SK-N-SH (cell line): ENCODE data around the gene RNASET2.

Experiments
- GABPA ChIP-seq: IDR thresholded peaks from 2 replicates; pipeline ENCODE4 v1.4.0; 2012; ENCODE audit warnings: low read depth, mild to moderate bottlenecking
- POLR2AphosphoS5 ChIP-seq: IDR thresholded peaks from 2 replicates; pipeline ENCODE4 v1.6.1; 2012; ENCODE audit warnings: low read depth, low read length
- RCOR1 ChIP-seq: fragments of 150-350 bp; IDR thresholded peaks from 2 replicates; pipeline ENCODE4 v1.6.1; 2017; ENCODE audit warnings: antibody characterized with exemption, low read length
- RFX5 ChIP-seq: IDR thresholded peaks from 2 replicates; pipeline ENCODE4 v1.6.1; 2012; ENCODE audit warnings: mild to moderate bottlenecking, improper control_type of control experiment, low read length
- TAF1 ChIP-seq: IDR thresholded peaks from 2 replicates; pipeline ENCODE4 v1.6.1; 2012; ENCODE audit warnings: low read depth, mild to moderate bottlenecking, low read length, moderate library complexity, borderline replicate concordance
- TF ChIP-seq, protein P1 (sequence below): fragments of 200-600 bp; sonication (generic); IDR thresholded peaks from 2 replicates; pipeline ENCODE4 v1.6.1; 2017; ENCODE audit warnings: antibody characterized with exemption, mild to moderate bottlenecking, moderate library complexity
- TF ChIP-seq, protein P2 (sequence below): fragments of 150-350 bp; IDR thresholded peaks from 2 replicates; pipeline ENCODE4 v1.6.1; 2017; ENCODE audit warnings: antibody characterized with exemption, low read length, low read depth, borderline replicate concordance

DNA sequence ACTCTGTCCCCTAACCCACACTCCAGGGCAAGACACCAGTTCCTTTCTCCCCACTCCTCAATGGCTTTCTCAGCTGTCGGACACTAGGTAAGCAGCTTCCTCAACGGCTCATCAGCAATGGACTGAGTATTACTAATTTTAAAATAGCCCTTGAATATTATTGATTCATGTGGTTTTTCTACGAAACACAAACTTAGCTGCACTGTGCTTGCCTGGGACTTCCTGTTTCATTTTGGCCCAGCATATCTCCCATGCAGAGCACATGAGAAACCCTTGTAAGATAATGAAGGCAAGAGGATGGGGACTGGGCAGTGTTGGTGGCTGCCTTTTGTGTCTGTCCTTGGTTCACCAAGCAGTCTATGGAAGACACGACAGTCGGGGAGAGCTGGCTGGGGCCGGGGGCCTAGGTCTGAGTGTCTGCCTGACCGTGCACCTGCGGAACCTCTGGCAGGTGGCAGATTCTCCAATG lies 48.9 kb downstream of the RNASET2 start:
- TF ChIP-seq, protein P1, sequence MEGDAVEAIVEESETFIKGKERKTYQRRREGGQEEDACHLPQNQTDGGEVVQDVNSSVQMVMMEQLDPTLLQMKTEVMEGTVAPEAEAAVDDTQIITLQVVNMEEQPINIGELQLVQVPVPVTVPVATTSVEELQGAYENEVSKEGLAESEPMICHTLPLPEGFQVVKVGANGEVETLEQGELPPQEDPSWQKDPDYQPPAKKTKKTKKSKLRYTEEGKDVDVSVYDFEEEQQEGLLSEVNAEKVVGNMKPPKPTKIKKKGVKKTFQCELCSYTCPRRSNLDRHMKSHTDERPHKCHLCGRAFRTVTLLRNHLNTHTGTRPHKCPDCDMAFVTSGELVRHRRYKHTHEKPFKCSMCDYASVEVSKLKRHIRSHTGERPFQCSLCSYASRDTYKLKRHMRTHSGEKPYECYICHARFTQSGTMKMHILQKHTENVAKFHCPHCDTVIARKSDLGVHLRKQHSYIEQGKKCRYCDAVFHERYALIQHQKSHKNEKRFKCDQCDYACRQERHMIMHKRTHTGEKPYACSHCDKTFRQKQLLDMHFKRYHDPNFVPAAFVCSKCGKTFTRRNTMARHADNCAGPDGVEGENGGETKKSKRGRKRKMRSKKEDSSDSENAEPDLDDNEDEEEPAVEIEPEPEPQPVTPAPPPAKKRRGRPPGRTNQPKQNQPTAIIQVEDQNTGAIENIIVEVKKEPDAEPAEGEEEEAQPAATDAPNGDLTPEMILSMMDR = no peak
- TF ChIP-seq GABPA (no peak), POLR2AphosphoS5 (no peak), RCOR1 (no peak), RFX5 (no peak), TAF1 (no peak)
- TF ChIP-seq, protein P2, sequence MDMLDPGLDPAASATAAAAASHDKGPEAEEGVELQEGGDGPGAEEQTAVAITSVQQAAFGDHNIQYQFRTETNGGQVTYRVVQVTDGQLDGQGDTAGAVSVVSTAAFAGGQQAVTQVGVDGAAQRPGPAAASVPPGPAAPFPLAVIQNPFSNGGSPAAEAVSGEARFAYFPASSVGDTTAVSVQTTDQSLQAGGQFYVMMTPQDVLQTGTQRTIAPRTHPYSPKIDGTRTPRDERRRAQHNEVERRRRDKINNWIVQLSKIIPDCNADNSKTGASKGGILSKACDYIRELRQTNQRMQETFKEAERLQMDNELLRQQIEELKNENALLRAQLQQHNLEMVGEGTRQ = no peak
